HG03442 (cell line): ENCODE results near the gene PANK4.
"Not testable (repeated sequence)": the region's sequence is repeated elsewhere in the genome, so short reads cannot be mapped to it uniquely, and the experiment has no call there.

Source experiments
- ATAC-seq: cut with Tn5 transposase; IDR thresholded peaks from one replicate; pipeline ENCODE4 v1.9.1; 2021; ENCODE audit warnings: mild to moderate bottlenecking, moderate library complexity; ENCODE audit not compliant: unreplicated experiment

PANK4 gene

GRCh38 chr1:2559509-2560298 lies 33.3 kb upstream of the PANK4 start:
- no peak for ATAC-seq

GRCh38 chr1:2558861-2559260 lies 32.5 kb upstream of the PANK4 start:
- ATAC-seq, result no peak

GRCh38 chr1:2558420-2558819 lies 32.0 kb upstream of the PANK4 start:
- no peak for ATAC-seq

DNA sequence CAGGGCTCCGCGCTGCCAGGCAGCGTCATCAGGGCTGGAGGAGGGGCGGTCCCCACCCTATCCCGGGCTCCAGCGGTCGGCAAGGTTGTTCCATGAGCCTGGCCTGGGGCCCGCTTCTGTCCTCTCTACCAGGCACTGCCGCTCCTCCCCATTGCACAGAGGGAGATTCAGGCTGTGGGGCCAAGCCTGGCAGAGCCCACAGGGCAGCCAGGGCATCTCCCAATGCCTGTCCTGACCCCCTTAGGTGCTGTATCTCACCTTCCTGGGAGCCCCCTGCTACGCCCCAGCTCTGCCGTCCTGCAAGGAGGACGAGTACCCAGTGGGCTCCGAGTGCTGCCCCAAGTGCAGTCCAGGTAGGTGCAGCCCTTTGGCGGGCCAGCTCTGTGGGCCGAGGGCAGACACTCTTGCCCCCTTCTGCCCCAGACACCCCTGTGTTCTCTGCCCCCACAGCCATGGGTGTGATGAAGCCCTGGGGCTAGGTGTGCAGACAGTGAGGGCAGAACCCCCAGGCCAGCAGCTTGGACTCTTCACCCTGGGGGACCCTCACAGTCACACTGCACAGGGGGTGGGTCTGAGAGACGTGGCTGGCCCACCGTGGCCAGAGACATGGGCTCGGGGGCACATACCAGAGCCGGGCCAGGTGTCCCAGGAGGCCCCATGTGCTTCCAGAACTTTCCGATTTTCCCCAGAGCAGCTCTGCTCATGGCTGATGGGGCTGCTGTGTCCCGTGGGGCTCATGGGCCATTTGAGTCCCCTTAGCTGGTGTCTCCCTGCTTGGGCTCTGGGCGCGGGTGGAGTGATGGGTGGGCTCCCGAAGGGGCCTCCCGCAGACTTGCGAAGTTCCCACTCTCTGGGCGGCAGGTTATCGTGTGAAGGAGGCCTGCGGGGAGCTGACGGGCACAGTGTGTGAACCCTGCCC lies 31.3 kb upstream of the PANK4 start:
- ATAC-seq, result no peak

- no peak for ATAC-seq
These were observed 30.5 kb upstream of the PANK4 start for GRCh38 chr1:2556678-2557481.

- no peak for ATAC-seq
These were observed 29.9 kb upstream of the PANK4 start, which contains the start of gene TNFRSF14 for GRCh38 chr1:2556277-2556677. TSS of gene TNFRSF14 (plus strand) at chr1:2556371. CDS start at chr1:2556665, 294 bp downstream.

- no peak for ATAC-seq
These were observed 29.4 kb upstream of the PANK4 start for GRCh38 chr1:2555634-2556276.

DNA sequence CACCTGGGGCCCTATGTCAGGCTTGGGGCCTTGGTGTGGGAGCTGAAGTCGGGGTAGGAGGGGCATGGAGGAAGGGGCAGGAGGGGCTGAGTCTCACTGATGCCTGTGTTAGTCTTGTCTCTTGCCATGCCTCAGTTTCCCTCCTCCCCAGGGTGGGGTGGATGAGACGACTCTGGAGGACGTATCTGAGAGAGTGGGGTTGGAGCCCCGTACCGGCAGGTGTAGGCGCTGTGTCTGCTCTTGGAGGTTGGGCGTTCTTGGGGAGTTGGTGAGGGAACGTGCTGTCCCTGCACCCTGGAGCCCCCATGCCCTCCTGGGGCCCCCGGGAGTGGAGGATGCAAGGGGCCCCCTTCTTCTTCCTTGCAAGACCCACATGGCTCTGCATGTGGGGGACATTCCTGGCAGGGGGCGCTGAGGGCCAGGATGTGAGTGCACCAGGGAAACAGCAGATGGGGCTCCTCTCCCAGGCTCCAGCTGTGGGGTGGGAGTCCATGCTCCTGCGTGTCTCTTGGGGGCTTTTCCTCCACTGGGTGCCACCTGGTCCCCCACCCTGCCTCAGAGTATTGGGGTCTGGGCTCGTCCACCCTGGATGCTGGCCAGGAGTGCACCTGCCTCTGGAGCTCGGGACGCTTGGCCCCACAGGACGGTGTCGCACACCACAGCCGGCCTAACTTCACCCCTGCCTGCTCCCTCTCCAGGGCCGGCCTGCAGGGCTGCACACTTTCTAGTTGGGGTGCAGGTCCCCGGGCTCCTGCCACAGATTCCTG lies 28.4 kb upstream of the PANK4 start:
- ATAC-seq, result no peak

- no peak for ATAC-seq
These were observed 27.6 kb upstream of the PANK4 start for GRCh38 chr1:2553871-2554620.

DNA sequence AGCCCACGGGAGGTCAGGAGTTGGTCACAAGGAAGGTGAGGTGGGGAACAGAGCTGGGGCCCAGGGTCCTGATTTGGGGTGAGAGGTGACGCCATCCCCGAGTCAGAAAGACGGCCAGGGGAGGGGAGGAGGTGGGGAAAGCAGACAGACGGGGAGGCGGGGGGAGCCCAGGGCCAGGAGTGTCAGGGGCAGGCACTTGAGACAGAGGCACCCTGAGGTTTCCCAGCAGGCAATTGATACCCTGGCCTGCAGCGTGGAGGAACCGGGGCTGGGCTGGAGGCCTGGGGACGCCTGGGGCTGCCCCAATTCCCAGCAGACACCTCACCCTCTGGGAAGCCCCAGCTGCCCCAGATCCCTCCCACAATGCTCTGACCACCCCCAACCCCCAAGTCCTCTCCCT lies 26.7 kb upstream of the PANK4 start:
- not testable (repeated sequence) for ATAC-seq

DNA sequence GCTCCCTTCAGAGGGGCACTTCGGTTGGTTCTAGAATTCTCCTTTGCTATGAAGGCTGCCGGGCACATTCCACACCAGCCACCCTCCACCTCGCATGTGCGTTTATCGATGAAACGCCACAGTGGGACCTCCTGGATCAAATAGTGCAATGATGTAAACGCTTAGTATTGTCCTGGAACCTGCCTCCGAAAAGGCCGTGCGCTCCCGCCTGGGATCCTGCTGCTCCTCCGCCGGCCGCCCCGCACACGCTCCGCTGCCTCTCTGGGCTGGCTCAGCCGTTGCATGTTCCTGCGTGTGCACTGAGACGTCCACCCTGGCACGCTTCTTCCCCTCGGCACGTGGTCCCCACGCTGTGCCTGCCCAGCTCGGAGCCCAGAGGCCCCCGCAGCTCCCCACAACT lies 25.8 kb upstream of the PANK4 start:
- ATAC-seq, result no peak

DNA sequence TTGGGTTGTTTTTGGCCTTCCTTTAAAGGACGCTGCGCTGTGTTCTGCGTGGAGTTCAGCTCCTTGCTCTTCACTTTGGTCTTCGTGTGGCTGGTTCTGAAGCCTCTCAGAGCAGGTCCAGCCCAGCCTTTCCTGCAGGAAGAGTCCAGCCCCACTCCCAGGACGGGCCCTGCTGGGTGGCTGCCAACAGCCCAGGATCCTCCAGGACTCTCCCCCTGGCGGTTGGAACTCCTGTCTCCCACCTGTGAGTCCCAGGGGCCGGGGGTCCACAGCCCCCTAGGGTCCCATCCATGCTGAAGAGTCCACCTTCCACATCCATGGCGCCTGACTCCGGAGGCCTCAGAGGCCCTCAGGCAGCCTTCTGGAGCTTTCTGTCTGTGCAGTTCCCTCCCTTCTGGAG lies 25.1 kb upstream of the PANK4 start:
- ATAC-seq, result not testable (repeated sequence)

DNA sequence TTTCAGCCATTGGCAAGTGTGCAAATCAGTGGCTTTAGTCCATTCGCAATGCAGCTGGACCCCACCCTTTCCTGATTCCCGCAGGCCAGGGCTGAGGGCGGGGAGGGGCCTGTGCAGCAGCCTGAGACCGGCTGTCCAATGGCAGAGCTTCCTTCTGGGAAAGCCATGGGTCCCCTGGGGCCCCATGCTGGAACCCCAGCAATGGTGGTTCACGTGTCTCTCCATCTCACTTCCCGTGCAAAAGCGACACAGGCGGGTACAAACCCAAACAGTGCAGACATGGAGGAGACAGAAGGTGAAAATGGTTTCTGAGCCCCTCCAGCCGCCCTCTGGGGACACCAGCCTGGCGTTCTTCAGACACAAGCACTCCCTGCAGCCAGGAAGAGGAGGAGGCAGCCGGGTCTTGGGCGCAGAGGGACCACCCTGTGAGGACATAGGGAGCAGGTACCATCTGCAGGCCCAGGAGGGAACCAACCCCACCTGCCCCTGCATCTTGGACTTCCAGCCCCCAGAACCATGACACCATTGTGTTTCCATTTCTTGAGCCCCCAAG lies 24.0 kb upstream of the PANK4 start:
- ATAC-seq, result not testable (repeated sequence)

DNA sequence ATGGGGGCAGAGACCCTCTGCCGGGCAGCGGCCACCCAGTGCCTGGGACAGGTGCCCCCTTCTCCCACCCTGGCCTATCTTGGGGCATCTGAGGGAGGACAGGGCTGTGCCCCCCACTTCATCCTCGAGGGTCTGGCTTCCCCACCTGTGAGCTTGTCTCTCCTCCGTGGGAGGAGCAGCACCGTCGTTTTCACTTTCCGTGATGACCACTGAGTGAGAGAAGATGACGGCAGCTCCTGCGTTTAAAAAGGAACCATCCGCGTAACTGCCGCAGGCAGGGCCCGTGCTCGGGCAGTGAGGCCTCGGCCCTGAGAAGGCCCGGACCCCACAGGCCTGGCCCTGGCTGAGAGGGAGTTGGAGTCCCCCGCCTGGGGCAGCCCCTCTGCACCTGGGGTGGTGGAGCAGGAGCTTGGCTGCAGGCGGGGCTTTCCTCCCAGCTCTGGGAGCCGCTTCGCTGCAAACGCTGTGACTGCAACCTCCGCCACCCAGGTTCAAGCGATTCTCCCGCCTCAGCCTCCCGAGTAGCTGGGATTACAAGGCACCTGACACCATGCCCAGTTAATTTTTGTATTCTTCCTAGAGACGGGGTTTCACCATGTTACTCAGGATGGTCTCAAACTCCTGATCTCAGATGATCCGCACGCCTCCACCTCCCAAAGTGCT lies 23.1 kb upstream of the PANK4 start:
- not testable (repeated sequence) for ATAC-seq

GRCh38 chr1:2548068-2548589 lies 21.7 kb upstream of the PANK4 start:
- ATAC-seq, result no peak

- no peak for ATAC-seq
These were observed 21.0 kb upstream of the PANK4 start for GRCh38 chr1:2547210-2548067.
